ENCODE results near the gene PCNA.

DNA sequence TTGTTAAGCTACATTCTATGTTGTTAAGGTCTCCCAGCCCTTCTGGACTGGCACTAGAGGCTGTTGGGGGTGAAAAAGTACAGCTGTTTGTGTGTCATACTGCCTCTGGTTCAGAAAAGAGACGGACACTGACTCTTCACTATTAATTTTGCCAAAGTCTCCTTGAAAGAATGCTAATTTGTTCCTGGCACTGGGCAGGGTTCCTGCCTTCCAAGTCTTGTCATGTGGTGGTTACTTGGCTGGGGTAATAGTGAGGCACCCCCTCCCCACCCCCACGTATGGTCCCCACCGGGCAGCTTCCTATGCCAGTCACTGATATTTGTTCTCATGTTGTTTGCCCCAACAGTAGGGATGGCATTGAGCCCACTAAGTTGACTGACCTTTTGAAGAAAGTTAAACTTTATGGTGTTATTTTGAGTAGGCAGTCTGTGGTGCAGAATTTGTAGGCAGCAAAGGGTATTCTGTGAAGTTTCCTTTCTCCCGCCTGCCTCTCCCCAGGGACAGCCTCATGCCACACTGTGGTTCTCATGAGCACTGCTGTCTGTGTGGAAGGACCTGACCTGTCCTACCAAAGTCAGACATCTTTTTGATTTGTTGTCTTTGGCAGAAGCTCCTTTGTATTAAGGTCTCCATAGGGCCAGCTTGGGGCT is 15.7 kb upstream of the PCNA start:
- TF ChIP-seq, protein P1, sequence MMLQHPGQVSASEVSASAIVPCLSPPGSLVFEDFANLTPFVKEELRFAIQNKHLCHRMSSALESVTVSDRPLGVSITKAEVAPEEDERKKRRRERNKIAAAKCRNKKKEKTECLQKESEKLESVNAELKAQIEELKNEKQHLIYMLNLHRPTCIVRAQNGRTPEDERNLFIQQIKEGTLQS (IDR thresholded peaks at IDR 0.05) = no peak
- TF ChIP-seq, protein P2, sequence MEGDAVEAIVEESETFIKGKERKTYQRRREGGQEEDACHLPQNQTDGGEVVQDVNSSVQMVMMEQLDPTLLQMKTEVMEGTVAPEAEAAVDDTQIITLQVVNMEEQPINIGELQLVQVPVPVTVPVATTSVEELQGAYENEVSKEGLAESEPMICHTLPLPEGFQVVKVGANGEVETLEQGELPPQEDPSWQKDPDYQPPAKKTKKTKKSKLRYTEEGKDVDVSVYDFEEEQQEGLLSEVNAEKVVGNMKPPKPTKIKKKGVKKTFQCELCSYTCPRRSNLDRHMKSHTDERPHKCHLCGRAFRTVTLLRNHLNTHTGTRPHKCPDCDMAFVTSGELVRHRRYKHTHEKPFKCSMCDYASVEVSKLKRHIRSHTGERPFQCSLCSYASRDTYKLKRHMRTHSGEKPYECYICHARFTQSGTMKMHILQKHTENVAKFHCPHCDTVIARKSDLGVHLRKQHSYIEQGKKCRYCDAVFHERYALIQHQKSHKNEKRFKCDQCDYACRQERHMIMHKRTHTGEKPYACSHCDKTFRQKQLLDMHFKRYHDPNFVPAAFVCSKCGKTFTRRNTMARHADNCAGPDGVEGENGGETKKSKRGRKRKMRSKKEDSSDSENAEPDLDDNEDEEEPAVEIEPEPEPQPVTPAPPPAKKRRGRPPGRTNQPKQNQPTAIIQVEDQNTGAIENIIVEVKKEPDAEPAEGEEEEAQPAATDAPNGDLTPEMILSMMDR (IDR thresholded peaks at IDR 0.05 in 2 of 3, conservative IDR thresholded peaks at IDR 0.05 in 1 of 3; ENCODE audit: borderline replicate concordance in 1 of 3, insufficient read depth in 1 of 3, low read depth in 2 of 3, low read length in 2 of 3) = no peak
- TF ChIP-seq POLR2A (IDR thresholded peaks at IDR 0.05; ENCODE audit: borderline replicate concordance, extremely low read depth, insufficient read depth, insufficient read length) = no peak
- TF ChIP-seq EGR1 (IDR thresholded peaks at IDR 0.05; ENCODE audit: low read depth) = no peak
- no peak for TF ChIP-seq JUND (IDR thresholded peaks at IDR 0.05)
- no peak for TF ChIP-seq ZFX (IDR thresholded peaks at IDR 0.05)
- TF ChIP-seq POLR2AphosphoS5 (IDR thresholded peaks at IDR 0.05; ENCODE audit: low read depth, low read length) = no peak
- TF ChIP-seq SRF (IDR thresholded peaks at IDR 0.05; ENCODE audit: low read depth) = no peak
- TF ChIP-seq, protein P3, sequence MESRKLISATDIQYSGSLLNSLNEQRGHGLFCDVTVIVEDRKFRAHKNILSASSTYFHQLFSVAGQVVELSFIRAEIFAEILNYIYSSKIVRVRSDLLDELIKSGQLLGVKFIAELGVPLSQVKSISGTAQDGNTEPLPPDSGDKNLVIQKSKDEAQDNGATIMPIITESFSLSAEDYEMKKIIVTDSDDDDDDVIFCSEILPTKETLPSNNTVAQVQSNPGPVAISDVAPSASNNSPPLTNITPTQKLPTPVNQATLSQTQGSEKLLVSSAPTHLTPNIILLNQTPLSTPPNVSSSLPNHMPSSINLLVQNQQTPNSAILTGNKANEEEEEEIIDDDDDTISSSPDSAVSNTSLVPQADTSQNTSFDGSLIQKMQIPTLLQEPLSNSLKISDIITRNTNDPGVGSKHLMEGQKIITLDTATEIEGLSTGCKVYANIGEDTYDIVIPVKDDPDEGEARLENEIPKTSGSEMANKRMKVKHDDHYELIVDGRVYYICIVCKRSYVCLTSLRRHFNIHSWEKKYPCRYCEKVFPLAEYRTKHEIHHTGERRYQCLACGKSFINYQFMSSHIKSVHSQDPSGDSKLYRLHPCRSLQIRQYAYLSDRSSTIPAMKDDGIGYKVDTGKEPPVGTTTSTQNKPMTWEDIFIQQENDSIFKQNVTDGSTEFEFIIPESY (IDR thresholded peaks at IDR 0.05; ENCODE audit: extremely low read depth, insufficient replicate concordance, low read length) = no peak
- no peak for TF ChIP-seq ZNF274 (IDR thresholded peaks at IDR 0.05; ENCODE audit: low read depth, low read length)
- TF ChIP-seq EZH2 (IDR thresholded peaks at IDR 0.05) = no peak
- TF ChIP-seq EZH2phosphoT487 (IDR thresholded peaks at IDR 0.05; ENCODE audit: borderline replicate concordance) = no peak
- TF ChIP-seq SIN3A (IDR thresholded peaks at IDR 0.05; ENCODE audit: low read depth) = no peak
- TF ChIP-seq, protein P4, sequence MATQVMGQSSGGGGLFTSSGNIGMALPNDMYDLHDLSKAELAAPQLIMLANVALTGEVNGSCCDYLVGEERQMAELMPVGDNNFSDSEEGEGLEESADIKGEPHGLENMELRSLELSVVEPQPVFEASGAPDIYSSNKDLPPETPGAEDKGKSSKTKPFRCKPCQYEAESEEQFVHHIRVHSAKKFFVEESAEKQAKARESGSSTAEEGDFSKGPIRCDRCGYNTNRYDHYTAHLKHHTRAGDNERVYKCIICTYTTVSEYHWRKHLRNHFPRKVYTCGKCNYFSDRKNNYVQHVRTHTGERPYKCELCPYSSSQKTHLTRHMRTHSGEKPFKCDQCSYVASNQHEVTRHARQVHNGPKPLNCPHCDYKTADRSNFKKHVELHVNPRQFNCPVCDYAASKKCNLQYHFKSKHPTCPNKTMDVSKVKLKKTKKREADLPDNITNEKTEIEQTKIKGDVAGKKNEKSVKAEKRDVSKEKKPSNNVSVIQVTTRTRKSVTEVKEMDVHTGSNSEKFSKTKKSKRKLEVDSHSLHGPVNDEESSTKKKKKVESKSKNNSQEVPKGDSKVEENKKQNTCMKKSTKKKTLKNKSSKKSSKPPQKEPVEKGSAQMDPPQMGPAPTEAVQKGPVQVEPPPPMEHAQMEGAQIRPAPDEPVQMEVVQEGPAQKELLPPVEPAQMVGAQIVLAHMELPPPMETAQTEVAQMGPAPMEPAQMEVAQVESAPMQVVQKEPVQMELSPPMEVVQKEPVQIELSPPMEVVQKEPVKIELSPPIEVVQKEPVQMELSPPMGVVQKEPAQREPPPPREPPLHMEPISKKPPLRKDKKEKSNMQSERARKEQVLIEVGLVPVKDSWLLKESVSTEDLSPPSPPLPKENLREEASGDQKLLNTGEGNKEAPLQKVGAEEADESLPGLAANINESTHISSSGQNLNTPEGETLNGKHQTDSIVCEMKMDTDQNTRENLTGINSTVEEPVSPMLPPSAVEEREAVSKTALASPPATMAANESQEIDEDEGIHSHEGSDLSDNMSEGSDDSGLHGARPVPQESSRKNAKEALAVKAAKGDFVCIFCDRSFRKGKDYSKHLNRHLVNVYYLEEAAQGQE (IDR thresholded peaks at IDR 0.05; ENCODE audit: low read depth) = no peak
